ENCODE data around the gene SMIM20.

The SMIM20 gene

DNA sequence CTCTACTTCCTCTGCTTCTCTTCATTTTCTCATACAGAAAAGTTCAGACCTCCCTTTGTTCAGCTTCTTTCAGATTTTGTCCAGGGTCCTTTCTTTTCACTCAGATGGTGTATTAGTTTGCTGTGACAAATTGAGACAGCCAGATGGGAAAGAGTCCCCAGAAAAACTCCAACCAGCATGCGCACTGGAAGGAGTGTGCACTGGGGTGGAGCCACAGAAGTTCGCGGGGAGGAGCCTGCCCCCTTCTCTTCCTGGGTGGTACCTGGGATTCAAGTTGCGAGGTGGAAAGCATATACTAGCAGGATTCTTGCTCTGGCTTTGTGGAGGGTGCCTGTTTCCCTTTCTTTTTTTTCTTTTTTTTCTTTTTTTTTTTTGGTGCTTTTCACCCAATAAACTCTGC is 51.6 kb downstream of the SMIM20 start:
- DNase-seq: no peak

GRCh38 chr4:25966171-25966570 is 52.2 kb downstream of the SMIM20 start:
- DNase-seq: no peak

DNA sequence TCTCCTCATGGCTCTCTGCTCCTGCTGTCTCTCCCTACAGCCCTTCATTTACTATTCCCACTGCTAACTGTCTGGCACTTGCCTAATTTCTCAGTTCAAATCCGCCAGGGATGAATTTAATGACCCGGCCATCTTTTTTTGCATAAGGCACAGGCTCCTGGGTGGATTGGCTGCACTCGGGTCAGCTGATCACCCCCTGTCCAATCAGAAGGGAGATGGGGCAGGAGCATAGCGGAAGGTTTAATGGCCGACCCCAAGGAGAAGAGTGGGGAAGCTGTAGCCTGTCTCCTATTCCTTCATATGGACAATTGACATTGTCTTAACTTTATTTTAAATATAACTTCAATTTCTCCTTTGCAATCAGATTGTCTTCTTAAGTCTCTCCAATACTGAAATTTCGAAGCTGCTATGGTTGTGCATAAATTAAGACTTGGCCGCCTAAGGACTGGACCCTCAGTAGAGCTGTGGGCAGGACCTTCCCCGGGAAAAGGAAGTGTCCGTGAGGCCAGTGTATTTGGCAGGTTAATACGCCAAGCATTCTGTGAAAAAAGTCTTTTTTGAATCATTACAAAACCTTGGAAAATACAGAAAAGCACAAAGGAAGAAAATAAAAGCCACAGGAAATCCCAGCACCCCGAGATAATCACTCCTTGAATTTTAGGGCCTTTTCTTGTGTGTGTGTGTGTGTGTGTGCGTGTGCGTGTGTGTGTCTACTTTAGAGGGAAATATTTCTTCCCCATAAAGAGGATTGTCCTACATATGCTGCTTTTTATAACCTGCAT is 55.5 kb downstream of the SMIM20 start:
- no peak for DNase-seq

DNA sequence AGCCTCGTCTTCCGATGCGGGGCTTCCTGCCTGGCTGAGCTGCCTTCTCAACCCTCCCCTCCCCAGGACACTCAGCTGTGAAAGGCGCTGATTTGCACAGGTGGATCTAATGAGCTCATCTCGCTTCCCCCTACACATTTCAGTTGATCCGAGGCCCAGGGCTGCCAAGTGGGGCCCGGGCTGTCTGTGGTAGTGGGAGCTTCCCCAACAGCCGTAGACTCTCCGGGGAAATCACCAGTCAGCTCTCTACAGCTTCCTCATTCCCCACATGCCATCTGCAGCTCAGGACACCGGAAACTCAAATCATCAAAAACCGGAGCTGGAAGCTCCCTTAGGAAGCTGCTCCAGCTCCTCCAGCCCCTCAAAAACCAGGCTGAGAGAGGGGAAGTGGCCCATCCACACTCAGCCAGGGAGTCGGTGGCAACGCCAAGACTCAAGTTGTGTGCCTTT is 56.2 kb downstream of the SMIM20 start:
- no peak for DNase-seq

- DNase-seq: no peak
Observed at GRCh38 chr4:25970691-25971432, 56.8 kb downstream of the SMIM20 start.

DNA sequence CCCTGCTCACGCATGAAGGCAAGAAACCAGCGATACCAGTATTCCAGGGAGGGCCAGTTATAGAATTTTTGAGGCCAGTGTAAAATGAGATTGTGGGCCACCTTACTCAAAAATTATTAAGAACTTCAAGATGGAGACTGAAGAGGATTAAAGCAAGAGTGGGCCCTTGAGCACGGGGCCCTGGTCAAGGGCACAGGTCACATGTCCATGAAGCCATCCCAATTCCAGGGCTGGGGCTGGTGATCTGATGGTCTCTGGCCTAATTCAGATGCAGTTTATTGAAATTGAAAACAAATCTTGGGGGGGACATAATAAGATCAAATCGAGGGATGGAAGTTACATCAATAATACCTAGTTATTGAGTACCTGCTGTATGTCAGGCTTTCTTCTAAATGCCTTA is 58.3 kb downstream of the SMIM20 start:
- DNase-seq: no peak

- DNase-seq: no peak
Observed at GRCh38 chr4:25972984-25973745, 59.1 kb downstream of the SMIM20 start.

GRCh38 chr4:25976780-25977179 is 62.8 kb downstream of the SMIM20 start:
- DNase-seq: no peak

GRCh38 chr4:25977397-25978170 is 63.6 kb downstream of the SMIM20 start:
- DNase-seq: no peak

- DNase-seq: no peak
Observed at GRCh38 chr4:25978327-25978726, 64.3 kb downstream of the SMIM20 start.
